GM18517 (cell line): ENCODE measurements around the gene ARHGEF26.

Source experiments
- ATAC-seq: cut with Tn5 transposase; IDR thresholded peaks from one replicate; pipeline ENCODE4 v1.9.1; 2021; ENCODE audit warnings: mild to moderate bottlenecking, moderate library complexity; ENCODE audit not compliant: unreplicated experiment

The ARHGEF26 gene

DNA sequence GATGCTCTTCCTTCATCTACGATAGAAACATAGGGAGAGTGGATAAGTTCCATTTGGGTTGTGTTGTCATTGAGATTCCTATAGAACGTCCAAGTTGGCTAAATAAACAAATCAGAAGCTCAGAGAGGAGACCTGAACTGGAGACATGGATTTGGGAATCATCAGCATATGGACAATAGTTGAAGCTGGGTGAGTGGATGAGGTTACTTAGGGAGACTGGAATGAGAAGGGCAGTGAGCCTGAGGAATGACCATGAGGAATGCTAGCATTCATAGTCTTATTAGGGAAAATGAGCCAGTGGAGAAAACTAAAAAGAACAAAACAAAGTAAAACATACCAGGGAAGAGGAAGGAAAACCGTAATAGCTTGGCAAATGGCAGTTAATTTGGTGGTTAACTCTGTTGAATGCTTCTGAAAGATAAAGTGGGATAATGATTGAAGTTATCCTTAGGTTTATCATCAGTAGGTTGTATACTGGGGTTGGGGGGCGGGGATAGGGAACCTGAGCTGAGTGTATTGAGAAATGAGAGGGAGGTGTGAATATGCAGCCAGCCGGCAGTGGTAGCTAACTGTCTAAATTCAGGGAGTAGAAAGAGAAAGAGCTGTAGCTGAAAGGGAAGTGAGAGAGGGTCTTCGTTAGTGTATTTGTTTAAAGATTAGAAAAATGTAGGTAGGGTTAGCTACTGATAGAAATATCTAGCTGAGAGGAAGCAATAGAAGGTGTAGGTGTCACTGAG, 74.6 kb downstream of the ARHGEF26 start:
- ATAC-seq: no peak

DNA sequence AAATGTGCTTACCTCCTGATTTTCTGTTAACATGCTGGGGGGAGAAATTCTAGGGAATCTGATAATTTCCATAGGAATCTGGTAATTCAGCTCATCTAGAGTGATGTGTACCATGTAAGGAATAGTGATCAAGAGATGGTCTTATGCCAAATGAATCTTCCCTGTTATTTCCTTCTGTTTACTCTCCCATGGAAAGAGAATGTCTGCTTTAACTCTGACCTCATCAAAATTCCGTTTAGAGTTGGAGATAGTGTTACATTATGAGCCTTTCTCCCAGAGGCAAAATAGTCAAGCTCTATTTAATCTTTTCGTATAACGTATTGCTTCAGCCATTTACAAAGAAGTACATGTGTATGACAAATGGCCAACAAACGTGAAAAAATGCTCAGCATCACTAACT, 76.6 kb downstream of the ARHGEF26 start:
- ATAC-seq: no peak

DNA sequence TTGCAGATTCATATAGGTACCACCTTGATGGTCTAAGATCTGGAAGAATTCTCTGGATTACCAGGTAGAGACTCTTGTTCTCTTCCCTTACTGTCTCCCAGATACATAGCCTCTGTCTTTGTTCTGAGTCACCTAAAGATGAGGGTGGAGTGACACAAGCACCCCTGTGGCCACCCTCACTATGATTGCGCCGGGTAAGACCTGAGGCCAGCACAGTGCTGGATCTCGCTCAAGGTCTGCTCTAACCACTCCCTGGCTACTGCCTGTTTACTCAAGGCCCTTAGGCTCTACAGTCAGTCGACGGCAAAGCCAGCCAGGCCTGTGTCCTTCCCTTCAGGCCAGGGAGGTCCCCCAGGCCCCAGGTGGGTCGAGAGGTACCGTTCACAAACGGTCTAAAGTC, 88.3 kb downstream of the ARHGEF26 start:
- no peak for ATAC-seq

DNA sequence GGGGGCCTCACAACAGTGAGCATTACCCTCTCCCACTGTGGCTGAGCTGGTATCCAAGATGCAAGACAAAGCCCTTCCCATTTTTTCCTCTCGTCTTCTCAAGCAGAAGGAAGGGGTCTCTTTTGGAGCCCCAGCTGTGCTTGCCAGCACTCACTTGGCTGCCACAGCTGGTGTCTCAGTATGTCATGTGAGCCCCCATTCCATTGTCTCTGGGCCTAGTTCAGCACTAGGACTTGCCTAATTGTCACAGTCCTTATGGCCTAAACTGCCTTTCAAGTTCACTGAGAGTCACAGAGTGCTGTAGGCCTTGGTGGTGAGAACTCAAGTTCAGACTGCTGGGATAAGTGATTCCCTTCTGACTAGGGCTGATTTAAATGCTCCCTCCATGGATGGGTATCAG, 89.8 kb downstream of the ARHGEF26 start:
- no peak for ATAC-seq

DNA sequence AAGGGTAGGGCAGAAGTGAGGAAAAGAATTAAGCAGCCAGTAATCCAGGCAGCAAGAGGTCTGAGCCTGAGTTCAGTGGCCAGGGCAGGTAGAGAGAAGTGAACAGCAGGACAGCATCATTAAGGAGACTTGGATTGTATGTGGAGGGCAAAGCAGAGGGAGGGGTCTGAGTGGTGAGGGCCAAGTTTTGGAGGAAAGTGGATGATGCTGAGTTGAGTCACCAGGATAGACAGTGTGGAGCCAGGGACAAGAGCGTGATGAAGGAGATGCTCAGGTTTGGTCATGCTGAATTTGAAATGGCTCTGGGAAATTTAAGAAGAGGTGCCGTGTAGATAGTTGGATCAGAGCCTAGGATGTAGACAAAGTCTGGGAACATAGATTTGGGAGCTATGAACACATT, 93.1 kb downstream of the ARHGEF26 start:
- no peak for ATAC-seq

DNA sequence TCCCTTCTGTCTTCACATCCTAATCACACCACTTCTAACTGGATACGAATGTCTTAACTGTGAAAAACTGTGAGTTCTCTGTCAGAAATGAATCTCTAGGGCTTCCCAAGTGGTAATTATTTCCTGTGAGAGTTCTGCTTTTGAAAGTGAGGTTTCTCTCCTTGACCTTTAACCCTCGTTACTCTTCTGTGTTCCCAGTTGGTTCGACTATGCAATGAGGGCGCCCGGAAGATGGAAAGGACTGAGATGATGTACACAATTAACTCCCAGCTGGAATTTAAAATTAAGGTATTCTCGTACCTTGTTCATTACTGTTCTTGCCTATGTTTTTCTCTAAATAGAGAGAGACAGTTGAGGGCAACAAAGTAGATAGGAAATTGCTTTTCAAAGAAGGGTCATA, 96.5 kb downstream of the ARHGEF26 start:
- no peak for ATAC-seq

DNA sequence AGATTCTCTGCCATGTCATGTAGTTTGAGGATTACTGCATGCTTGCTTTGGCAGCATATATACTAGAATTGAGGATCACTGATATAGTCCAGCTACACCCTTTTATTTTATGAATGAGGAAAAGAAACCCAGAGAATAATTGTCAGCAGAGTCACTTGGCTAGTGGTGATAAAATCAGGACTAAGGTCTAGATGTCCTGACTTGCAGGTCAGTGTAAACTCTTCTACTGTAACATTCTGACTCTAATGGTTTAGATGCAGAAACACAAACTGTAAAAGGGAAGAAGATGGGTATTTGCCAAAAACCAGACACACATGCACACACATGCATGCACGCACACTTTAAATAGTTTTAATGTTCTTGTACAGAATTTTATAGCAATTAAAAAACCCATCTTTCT, 97.5 kb downstream of the ARHGEF26 start:
- ATAC-seq: no peak

DNA sequence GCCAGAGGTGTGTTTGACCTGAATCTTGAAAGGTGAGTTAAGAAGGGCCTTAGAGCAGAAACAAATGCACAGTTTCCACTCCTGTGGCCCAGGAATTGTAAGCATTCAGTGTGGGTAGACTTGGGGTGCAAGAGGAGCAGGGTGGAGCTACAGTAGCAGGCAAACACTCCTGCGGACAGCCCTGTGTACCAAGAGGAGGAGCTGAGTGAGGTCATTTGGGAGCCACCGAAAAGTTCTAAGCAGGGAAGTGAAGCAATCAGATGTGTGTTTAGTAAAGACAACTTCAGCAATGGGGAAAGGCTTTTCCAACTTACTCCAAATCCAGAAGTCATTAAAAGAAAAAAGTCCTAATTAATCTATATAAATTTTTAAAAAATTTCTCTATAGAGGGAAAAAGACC, 99.3 kb downstream of the ARHGEF26 start:
- no peak for ATAC-seq

DNA sequence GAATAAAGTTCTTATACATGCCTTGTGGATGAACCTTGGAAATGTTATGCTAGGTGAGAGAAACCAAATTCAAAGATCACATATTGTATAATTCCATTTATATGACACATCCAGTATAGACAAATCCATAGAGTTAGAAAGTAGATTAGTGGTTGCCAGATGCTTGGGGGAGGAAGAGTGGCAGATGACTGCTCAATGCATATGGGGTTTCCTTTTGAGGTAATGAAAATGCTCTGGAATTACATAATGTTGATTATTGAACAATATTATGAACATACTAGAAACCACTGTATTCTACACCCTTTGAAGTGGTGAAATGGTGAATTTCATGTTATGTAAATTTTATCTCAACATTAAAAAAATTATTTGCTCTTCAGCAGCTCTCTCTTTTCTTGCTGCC, 102.3 kb downstream of the ARHGEF26 start:
- no peak for ATAC-seq

DNA sequence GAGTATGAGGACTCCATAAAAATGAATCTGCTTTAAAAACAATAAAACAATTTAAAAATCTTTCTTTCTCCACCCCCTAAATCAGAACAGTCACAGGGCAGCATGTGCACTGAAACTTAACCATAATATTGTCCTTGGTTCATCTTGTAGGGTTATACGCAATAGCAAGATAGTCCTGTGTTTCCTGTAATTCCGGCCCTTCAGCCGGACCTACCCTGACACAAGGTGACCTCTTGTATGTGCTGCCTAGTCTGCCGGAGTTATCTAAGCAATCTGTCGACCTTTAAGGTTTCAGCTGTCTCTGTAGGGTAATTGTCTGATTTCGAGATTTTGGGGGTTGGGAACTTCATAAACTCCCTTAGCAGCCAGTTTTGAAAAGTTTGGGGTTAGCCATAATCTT, 103.2 kb downstream of the ARHGEF26 start:
- ATAC-seq: no peak

DNA sequence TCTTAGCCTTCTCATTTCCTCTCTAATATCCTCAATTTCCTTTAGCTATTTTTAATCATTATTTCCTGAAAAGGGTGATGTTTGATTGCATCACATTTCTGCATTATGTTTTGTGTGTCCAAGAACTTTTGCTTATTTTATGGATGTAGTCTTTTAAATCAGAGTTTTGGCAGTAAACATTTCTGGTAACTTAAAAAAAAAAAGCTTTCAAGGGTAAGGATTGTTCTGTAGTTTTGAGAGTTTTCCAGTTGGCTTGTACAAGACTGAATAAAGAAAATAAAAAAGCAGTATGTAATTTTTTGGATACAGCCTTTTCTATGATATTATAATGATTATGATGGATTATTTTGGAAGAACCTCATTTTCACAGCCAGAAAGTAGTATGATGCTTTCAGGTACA, 103.7 kb downstream of the ARHGEF26 start:
- no peak for ATAC-seq

DNA sequence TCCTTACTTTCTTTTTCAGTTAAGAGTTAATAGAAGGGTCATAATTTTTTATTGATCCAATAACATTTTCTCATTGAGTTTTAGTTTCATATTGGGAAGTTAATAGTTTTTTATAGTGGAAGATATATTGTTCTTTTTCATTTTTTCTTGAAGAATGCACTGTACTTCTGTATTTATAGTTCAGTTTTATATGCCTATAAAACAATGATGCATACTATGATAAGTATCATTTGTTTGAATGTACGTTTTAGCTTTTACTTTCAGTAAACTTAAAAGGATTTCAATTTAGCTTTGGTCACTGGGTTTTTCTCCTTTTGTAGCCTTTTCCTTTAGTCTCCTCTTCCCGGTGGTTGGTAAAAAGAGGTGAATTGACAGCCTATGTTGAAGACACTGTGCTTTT, 104.3 kb downstream of the ARHGEF26 start:
- no peak for ATAC-seq

DNA sequence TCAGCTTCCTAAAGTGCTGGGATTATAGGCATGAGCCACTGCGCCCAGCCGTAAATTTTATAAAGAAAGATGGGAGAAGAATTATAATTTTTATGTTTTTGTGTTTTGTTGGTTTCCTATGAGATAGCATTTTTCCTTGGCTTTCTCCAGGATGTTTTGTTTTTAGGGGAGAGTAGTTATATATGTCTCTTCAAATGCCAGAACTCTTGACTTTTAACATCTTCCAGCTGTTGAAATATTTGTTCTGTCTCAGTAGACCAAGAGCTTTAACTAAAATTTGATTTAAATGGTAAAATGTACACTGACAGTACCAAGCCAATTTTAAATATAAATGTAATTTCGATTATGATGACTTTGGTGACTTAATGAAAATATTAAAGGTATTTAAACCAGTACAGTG, 106.3 kb downstream of the ARHGEF26 start:
- ATAC-seq: no peak

DNA sequence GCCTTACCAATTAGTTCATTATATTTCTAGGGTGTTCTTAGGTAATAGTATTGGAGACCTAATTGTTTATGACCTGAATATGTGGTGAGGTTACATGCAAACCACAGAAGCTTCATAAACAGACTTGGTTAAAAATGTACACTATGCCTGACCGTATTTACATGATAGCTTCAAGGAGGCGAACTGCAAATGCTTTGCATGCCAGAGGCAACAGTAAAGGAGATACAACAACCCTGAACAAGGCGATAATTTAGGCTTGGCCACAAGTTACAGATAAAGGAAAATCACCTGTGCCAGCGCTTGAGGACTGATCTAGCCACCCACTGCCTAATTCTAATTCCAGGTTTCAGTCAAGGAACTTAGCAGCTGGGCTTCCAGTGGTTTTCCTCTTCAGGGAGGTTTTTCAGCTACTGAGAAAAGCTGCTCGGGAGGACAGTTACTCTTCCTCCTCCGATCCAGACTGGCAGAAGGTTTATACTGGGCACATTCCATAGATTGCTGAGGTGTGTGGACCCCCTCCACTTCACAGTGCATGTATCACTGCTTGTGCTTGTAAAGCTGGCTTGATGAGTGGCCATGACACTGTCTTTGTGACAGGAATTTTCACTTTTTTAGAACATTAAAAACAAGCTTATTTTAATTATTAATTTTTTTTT, 107.5 kb downstream of the ARHGEF26 start:
- ATAC-seq: no peak

DNA sequence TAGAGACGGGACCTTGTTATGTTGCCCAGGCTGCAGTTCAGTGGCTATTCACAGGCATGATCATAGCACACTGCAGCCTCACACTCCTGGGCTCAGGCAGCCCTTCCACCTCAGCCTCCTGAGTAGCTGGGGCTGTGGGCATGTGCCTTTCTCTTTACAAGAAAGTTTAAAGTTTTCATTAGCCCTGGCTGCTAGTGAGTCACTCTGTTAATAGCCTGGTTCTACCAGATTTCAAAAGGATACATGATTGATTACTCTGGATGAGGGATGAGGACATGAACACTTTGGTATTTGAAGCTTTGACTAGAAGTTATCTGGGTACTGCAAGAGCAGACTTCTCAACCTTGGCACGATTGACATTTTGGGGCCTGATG, 108.0 kb downstream of the ARHGEF26 start:
- ATAC-seq: no peak

DNA sequence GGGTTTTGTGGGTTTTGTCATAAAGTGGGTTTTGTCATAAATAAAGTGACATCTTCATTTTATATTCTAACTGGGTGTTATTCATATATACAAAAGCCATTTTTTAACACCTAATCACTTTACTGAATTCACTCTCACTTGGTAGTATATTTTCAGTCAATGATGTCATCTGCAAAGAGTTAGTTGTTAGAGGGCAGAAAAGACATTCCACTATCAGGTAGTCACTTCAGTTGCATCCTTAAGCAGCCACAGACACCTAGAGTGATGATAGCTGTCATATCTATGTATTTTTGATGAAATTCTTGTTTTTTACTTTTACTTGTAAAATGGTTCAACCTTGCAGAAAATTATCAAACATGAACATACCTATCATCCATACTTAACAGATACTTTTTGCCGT, 114.1 kb downstream of the ARHGEF26 start:
- no peak for ATAC-seq

DNA sequence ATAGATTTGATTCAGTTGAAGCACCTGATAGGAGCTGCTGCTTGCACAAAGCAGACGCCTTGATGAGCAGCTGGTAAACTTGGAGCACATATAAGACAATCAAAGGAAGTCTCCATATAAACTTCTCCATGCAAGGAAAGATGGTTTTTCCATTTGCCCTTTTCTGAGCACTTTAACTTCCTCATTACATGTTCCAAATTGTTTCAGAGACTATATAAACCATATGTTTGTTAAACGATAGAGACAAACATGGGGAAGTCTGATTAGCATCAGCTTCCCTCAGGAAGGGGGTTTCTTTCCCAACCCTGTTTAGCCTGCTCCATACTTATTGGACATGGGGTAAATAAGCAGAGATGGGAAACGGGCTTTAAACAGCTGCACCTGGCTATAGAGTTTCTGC, 115.1 kb downstream of the ARHGEF26 start:
- no peak for ATAC-seq

DNA sequence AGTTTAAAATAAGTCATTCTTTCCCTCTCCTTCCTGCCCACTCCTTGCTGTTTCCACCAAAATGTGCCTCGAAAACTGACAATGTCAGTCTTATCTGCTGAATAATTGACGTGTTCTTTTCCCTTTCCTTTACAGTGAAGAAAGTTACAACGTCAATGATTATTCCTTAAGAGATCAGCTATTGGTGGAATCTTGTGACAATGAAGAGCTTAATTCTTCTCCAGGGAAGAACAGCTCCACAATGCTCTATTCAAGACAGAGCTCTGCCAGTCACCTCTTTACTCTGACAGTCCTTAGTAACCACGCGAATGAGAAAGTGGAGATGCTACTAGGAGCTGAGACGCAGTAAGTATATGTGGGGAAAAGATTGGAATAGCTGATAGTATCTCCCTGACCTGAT, 119.0 kb downstream of the ARHGEF26 start:
- no peak for ATAC-seq

DNA sequence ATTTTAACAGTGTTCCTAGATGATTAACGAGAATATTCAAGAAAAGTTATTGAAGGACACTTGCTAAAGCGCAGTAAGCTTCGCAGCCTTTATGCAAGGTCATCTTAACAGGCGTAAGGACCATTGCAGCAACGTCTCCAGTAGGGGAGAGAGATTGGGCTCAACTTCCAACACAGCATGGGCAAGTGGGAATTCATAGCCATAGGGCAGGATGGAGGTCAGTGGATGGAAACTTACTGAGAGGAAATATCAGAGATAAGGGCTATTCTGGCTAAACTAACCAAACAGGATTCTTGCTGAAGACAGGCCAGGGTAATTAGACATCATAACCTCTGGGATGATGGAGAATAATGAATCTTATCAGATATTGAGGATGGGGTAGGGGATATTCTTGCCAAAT, 120.3 kb downstream of the ARHGEF26 start:
- ATAC-seq: no peak

DNA sequence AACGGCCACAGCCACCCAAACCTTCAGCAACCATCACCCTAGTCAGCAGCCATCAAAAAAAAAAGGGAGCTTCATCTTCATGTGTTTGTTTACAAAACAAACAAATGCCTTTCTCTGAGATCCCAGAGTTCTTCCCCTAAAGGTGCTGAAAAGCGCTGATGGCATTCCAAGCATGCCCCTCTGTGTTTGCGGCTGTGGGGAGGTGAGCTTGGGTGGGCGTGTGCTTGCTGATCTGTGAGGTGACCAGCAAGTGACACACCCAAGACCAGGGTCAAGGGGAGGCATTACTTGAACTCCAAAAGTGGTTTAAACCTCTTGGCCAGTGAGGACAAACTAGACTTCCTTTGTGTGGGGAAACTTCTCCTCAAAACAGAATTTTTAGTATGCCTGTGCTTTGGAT, 121.6 kb downstream of the ARHGEF26 start:
- ATAC-seq: no peak

DNA sequence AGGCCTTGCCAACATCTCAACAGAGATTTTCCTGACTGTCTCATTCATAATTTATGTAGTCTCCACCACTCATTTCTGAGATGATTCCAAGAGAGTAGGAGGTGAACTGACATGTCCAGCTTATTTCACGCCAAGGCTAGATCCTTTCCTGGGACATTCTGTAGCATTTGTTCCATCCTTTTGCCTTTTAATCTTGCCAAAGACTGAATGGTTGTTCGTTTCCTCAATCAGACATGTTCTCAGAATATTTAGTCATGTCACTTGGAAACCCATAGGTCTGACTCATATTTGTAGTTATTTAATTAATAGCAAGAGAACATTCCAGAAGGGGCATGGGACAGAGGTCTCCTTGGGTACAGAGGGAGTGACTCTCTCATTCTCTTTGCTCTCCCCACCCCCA, 122.2 kb downstream of the ARHGEF26 start:
- no peak for ATAC-seq

DNA sequence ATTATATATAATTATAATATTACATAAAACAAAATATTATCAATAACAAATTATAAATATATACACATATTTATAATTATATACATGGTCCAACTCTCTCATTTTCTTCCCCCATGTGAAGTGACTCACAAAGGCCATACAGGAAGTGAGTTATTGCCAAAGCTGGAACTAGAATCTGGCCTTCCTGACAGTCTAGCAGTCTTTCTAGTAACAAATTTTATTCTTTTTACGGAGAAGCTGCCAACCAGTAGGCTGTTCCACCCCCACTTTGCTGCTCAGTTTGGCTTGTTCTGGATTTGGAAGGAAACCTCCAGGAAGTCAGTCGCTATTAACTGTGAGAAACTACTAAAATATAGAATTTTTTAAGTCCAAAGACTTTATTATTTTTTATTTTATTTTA, 123.5 kb downstream of the ARHGEF26 start:
- ATAC-seq: no peak
